AG10803 (cell line): ENCODE measurements around the gene MUC5B.

Source experiments
- DNase-seq: peaks from one replicate; pipeline ENCODE4 v3.0.0; 2010; ENCODE audit warnings: low read depth
- H3K4me3 ChIP-seq: 2 replicates; pipeline ENCODE4 v1.5.1; 2011; ENCODE audit warnings: mild to moderate bottlenecking, low read length, control low read depth
- CTCF ChIP-seq: conservative IDR thresholded peaks from 2 replicates; pipeline ENCODE4 v1.5.1; 2011; ENCODE audit warnings: mild to moderate bottlenecking, low read length, control low read depth, inconsistent platforms

Gene MUC5B

DNA sequence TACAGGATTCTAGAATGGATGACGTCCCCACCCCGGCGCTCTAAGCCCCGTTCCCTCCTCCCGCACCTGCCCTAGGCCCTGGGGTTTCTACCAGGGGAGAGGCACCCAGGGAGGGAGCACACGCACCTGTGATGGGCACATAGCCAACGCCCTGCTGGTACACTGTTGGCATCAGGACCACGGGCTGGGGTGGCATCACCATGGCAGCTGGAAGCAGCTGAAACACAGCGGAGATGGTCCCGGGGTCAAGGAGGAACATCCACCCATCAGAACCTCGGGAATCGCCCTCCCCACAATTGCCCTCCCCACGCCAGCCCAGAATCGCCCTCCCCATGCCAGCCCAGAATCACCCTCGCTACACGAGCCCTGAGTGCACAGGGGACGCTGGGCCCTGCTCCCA lies 63.0 kb downstream of the MUC5B start:
- DNase-seq = no peak
- TF ChIP-seq CTCF = no peak
- no peak overlapping the region for H3K4me3 ChIP-seq

- DNase-seq = no peak
- no peak for TF ChIP-seq CTCF
- H3K4me3 ChIP-seq = no peak overlapping the region
Measured at GRCh38 chr11:1287928-1288327, 65.1 kb downstream of the MUC5B start.

DNA sequence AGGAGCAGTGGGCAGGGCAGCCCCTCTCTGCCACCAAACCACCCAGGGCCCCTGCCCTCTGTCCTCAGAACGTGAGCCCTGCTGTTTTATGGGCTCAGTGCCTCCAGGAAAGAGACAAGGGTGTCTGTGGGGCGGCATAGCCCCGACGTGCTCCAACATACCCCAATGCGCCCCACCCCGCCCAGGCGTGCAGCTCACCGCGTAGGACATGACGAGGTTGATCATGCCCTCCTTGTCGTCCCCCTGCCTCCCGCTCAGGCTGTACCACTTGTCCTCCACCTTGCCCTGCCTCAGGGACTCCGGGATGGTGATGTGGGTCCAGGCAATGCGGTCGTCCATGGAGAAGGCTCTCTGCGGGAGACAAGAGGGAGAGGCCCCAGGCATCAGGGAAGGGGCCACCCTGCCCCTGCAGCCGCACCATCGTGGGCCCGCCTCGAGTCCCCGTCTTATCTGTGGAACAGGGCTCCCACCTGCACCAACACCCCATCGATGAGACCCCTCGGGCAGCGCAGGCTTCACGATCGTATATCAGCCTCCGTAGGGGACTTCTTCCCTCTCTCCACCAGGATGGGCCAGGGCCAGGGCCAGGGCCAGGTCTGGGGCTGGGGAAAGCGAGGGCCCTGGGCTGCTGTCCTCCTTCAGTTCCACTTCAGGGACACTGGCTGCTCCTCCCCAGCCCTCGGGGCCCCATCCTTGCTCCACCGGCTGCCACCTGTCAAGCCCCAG lies 65.7 kb downstream of the MUC5B start:
- no peak overlapping the region for H3K4me3 ChIP-seq
- TF ChIP-seq CTCF = no peak
- DNase-seq = no peak

- no peak for DNase-seq
- no peak for TF ChIP-seq CTCF
- H3K4me3 ChIP-seq = no peak overlapping the region
Measured at GRCh38 chr11:1289211-1289935, 66.5 kb downstream of the MUC5B start.

- TF ChIP-seq CTCF = no peak
- no peak for DNase-seq
- no peak overlapping the region for H3K4me3 ChIP-seq
Measured at GRCh38 chr11:1290052-1291040, 67.5 kb downstream of the MUC5B start.

DNA sequence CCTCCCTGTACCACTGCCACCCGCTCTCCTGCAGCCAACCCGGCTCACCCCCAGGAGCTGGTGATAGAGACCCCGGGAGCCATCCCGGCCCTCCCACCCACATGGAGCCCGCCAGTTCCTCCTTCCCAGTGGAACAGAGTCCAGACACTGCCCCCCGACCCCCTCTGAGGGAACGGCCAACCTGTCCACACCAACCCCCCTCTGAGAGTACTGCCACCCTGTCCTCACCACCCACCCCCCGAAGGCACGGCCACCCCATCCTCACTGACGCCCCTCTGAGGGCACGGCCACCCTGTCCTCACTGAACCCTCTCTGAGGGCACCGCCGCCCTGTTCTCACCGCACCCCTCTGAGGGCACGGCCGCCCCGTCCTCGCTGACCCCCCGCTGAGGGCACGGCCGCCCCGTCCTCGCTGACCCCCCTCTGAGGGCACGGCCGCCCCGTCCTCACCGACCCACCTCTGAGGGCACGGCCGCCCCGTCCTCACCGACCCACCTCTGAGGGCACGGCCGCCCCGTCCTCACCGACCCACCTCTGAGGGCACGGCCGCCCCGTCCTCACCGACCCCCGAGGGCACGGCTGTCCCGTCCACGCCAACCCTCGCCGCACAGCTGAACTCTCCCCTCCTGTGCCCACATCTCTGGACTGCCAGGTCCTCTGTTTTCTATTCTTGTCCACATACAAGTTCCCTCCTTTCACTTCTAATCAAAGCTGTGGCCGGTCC lies 68.6 kb downstream of the MUC5B start:
- H3K4me3 ChIP-seq = no peak overlapping the region
- no peak for DNase-seq
- TF ChIP-seq CTCF = no peak
